Left kidney (tissue), 2 donors: Measurements from ENCODE around the gene PRKRA. TPM values are rescaled to one million over a fixed set of nuclear protein-coding genes. Genes with fewer than 3 reads are reported as not detected.
"Not testable (repeated sequence)": the region's sequence is repeated elsewhere in the genome, so short reads cannot be mapped to it uniquely, and the experiment has no call there.

Source experiments
- DNase-seq: peaks from one replicate; pipeline ENCODE4 v3.0.0-alpha.2; 2013
- polyA plus RNA-seq: library from polyadenylated mRNA; unstranded; fragments of 120-200 nt; gene quantifications from one replicate; pipeline ENCODE4 v1.2.1, GENCODE V29; 2013; ENCODE audit not compliant: insufficient read length

The PRKRA gene
- polyA plus RNA-seq, 1 donor = 91.7 TPM

DNA sequence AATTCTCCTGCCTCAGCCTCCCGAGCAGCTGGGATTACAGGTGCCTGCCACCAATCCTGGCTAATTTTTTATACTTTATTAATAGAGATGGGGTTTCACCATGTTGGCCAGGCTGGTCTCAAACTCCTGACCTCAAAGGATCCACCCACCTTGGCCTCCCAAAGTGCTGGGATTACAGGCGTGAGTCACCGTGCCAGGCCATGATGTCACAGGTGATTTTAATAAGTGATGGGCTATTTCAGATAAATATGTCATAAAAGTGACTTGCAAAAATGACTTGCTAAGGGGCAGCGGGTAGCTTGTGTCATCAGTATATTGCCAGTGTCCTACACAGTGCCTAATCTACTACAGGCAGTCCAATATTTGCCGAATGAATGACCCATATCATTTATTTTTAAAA lies 20.3 kb upstream of the PRKRA start:
- not testable (repeated sequence) for DNase-seq

DNA sequence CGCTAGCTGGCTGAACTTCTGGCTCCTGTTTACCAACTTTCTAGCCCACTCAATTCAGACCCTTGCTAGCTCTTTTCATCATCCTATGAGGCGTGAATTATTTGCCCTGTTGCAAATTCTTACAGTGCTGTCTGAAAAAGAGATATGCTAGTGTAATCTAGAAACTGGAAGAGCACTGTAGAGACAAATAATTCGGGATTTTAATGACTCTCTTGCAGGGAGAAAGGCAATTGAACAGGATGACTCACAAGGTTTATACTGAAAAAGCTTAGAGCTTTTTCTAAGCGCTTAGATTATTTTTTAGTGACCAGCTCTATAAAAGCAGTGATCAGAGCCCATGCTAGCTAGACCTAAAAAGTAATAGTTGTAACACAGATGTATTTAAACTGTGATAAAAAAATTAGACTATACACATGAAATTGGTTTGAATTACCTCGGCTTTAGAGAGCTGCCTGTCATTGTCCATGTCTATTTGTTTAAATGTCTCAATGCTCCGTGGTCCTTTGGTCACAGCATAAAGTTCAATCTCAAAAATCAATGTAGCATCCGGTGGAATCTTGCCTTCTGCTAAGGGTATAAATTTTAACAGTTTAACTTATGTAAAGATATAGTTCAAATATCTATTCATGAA lies 18.4 kb upstream of the PRKRA start:
- no peak for DNase-seq

DNA sequence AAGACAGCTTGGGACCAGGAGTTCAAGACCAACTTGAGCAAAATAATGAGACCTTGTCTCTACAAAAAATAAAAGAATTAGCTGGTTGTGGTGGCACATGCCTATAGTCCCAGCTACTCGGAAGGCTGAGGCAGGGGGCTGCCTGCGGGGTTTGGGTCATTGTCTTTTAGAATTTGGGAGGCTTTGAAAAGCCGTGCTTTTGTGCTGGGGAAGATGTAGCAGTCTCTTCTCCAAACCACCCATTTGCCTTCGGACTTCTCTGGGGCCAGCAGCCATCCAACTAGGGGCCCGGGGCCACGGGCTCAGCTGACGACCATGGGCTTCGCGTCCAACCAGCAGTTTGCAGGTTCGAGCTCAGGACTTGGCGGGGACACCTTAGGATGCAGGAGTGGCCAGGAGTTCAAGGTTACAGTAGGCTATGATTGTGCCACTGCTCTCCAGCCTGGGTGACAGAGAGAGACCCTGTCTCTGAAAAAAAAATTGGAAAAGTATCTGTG lies 6.5 kb upstream of the PRKRA start:
- DNase-seq = no peak

DNA sequence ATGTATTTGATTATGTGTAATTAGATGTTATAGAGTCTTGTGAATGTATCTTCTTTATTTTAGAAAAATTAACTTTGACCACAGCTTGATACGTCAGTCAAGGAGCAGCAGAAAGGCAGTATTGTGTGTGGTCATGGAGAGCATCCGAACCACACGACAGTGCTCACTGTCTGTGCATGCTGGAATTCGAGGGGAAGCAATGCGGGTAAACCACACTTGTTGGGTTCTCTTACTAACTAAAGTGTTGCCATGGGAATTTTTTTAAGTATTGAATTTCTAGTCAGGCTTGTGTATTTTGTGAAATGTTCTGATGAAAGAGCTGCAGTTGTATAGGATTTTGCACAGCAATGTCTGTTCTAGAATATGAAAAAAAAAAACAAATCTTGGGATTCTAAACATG lies 5.0 kb upstream of the PRKRA start:
- DNase-seq = no peak

DNA sequence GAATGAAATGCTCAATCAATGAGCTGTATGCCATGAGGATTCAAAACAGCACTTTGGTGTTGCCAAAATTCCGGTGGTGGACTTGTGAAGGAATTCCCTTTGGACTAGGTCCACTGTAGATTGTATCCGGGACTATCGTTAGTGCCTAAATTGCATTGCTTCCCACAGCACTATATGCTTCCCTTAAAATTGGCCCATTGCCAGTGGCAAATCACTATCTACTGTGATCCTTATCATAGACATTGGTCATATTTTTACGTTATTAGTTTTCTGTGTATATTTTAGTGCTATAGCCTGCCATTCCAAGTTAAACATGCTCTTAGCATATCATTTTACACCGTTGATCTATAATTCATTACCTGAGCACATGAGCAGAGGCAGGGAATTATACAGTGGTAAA lies 1.9 kb upstream of the PRKRA start:
- no peak for DNase-seq

DNA sequence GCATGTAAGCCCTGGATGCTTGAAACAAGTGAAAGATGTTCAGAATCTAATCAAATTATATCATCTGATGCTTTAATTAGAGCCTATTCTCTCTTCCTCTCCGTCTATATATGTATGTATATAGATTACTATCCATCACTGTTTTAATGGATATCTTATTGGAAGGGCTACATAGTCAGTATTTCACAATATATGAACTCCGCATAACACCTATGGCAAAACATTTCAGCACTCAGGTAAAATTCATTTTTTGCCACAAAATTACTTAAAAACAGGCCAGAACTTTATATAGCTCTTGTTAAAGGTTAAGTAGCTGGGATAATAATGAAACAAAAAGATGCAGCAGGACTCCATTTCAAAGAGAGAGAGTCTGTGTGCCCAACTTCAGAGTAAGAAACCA lies 1.4 kb upstream of the PRKRA start:
- DNase-seq = no peak

DNA sequence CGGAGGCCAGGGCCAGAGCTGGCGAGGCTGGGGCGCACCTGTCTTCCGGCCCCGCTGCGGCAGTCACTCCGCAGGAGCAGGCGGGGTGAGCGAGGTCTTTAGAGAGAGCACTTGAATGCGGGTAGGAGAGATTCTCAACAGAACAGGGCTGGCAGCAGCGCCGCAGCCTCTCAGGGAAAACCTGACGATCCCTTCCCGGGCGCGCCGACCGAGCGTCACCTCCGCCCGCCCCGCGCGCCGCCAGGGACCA lies 526 bp downstream of the PRKRA start:
- no peak for DNase-seq

DNA sequence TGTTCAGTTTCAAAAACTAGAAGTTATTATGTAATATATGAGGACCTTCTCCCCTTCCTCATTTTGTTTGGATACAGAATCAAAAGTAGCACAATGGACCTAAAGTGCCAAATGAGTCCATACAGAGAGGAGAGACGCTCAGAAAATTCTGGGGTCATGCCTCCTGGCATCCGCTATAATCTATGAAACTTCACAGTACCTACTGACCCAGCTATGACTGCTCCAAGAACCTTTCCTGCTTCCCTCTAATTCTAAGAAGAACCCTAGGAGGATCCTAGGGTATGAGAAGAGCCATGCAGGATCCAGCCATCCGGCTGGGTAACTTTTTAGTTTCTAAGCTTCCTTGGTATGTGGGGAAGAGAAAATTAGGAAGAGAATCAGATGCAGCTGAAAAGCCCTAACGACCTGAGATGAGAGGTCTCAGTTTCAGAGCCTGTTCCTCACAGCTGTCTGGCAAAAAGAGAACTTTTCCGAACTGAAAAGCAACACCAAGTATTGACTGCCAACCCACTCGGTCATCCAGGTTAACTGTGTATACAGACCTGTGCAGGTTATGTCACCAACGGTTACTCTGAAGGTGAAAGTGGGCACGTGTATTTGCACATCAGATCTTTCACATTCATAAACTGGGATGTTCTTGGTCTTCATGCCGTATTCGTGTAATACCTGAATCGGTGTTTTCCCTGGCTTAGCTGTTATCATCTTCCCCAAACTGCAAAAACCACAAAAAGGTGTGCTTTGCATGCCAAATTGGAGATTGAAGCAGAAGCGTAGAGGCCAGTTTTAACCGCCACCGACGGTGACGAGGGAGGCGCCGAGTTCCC lies 1.1 kb downstream of the PRKRA start:
- peak; percentile 15 for DNase-seq

DNA sequence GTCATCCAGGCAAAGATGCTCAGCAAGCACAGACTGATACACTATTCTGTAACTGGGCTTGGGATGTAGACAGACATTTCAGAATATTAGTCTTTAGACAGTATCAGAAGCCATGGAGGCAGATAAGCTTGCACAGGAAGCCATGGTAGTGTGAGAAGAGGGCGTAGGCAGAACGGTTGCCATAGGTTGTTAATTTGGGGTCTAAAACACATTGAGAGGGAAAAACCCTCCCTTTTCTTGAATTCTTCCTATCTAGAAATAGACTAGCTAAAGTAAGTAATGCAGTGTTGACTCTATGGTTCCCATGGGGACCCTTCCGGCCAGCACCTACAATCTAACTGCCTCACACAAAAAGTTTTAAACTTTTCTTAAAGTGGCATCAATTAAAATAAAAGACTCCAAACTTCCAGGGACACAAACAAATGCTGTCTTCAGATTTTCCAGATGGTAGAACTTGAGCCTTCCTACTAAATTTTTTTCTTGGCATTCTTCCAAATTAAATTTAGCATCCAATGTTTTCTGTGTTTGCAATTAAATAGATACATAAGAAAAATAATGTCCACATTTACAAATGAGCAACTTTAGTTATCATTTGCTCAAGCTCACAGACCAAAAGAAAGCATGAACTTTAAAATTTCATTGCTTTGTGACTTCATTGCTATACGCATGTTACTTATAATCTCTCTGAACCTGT lies 1.9 kb downstream of the PRKRA start:
- no peak for DNase-seq

DNA sequence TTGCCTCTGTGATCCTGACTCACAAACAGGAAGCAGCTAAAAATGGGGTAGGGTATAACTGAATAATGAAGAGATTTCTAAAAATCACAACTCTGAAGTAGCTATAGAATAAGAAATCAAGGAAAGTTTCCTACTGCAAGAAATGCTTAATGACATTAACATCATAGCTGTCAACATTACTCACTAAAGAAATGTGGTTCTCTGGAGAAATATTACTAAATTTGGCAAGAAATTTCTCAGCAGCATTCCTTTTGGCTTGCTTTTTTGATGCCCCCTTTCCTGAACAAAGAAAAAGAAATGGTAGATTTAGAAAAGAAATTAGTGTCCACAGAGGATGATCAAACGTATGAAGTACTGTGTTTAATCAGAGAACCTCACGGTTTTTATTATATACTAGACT lies 9.5 kb downstream of the PRKRA start:
- DNase-seq = no peak

DNA sequence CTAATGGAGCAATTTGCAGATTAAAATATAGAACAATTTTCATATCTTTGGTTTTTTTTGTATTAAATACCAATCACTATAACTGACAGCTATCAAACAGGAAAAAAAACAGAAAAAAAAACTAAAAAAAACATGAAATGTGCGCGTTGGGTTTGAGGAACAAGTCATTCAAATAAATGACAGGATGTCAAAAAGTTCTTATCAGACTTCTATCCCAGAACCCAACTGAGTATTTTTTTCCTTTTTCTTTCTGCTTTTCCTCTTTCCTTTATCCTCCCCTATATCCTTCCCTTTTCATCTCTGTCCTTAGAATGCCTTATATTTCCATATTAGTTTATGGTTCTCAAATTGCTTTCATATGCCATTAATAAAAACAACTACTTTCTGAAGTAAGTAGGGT lies 14.3 kb downstream of the PRKRA start:
- no peak for DNase-seq

DNA sequence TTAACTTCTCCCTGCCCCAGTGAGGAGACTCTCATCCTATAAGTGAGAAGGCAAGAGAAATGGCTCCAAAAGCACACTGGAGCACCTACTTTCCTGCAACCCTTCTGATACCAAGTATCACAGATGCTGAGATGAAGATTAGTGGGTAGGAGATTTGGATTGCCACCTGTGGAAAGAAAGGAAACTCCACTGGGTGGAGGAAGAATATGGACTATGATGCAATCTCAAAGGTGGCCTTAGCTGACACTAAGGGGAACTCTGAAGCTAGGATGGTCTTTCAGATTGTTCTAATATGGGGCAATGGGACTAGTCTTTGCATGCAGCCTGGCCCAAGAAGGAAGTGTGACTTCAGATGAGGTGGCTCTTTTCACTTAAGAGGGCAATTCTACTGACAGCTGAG lies 21.6 kb downstream of the PRKRA start:
- no peak for DNase-seq

DNA sequence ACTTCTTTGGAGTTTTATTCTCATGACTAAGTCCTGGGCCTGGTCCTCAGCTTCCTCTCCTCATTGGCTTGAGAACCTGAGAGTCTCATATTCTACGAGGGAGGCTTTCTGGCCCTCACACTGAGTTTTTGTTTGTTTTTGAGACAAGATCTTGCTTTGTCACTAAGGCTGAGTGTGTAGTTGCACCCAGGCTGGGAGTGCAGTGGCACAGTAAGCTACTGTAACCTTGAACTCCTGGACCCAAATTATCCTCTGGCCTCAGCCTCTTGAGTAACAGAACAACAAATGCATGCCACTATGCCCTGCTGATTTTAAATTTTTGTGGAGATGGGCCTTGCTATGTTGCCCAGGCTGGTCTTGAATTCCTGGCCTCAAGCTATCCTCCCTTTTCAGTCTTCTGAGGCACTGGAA lies 22.6 kb downstream of the PRKRA start:
- DNase-seq = no peak

DNA sequence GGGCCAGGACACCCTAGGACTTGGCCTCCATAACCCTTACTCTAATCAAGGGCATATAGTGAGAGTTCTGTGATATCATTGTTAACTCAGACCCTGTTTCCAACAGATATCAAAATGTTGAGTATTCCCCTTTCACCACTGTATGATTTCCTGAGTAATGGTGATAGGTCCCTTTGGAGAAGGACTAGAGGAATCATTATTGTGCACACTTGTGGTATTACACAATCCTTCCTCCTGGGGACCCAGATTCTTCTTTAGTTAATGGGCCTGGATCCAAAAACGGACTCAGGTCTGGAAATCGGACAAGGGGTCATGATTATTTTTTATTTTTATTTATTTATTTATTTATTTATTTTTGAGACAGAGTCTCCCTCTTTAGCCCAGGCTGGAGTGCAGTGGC lies 23.5 kb downstream of the PRKRA start:
- DNase-seq = no peak

DNA sequence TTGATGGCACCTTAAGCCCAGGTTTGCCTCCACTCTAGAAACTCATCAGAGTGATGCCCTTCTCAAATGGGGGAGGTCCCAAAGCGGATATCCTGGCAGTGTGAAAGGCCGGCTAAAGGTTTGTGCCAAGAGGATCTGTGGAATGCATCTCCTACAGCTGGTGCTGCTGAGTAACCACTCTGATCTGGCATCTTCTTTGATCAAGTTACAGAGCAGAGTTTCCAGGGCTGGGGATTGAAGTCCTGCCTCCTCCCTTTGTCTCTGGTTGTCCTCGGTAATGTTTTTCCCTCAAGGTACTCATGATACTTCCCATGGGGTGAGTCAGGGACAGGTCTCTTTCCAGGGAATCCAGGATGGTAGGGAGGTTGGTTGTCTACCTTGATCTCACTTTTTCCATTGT lies 24.6 kb downstream of the PRKRA start:
- no peak for DNase-seq

DNA sequence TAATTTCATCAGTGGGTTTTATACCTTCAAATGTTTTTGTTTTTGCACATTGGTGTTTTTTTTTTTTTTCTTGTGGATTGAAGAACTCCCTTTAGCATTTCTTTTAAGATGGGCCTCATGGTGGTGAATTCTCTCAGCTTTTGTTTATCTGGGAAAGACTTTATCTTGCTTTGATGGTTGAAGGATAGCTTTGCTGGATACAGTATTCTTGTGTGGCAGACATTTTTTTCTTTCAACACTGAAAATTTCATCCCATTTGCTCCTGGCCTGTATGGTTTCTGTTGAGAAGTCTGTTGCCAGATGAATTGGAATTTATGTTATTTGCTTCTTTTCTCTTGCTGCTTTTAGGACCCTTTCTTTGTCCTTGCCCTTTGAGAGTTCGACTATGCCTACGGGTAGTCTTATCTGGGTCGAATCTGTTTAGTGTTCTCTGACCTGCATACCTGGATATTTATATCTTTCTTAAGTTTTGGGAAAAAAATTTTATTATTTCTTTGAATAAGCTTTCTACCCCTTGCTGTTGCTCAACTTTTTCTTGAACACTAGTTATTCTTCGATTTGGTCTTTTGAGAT lies 25.6 kb downstream of the PRKRA start:
- no peak for DNase-seq

DNA sequence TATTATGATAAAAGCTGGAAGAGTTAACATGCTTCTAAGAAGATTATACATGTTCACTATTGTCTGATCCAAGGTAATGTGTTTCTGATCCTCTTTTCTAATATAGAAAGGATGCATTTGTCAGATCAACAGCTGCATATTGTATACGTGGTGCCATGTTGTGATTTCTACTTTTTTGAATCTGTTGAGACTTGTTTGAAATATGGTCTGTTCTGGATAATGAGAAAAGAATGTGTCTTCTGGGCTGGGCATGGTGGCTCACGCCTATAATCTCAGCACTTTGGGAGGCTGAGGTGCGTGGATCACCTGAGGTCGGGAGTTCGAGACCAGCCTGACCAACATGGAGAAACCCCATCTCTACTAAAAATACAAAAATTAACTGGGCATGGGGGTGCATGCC lies 27.2 kb downstream of the PRKRA start:
- not testable (repeated sequence) for DNase-seq

DNA sequence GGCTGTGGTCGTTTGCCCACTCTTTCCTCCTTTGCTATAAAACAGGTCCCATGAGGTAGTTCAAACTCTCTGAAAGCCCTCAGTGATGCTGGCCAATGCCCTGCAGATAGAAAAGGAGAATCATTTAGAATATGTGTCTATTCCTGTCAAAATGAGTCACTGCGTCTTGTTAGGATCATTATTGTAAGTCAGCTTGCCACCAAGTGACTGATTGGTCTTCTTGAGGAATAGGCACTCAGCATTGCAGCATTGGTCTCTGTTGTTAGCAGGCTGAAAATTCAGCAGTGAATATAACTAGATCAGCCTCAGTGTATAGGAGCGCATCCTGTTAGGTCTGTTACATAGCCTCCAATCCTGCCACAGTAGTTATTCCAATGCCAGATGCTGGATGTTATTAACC lies 28.9 kb downstream of the PRKRA start:
- no peak for DNase-seq

DNA sequence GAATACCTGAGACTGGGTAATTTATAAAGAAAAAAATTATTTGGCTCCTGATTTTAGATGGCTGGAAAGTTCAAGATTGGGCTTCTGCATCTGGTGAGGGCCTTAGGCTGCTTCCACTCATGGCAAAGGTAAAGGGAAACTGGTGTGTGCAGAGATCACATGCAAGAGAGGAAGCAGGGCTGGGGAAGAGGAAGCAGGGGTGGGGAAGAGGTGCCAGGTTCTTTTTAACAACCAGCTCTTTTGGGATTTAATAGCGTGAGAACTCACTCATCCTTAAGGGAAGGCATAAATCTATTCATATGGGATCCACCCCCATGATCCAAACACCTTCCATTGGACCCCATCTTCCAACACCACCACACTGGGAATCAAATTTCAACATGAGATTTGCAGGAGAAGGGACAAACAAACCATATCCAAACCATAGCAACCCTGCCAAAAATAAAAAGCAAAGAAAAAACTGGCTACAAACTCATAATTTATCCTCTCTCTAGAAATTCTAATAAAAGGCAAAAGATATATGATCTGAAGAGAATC lies 30.4 kb downstream of the PRKRA start:
- DNase-seq = peak; percentile 12

DNA sequence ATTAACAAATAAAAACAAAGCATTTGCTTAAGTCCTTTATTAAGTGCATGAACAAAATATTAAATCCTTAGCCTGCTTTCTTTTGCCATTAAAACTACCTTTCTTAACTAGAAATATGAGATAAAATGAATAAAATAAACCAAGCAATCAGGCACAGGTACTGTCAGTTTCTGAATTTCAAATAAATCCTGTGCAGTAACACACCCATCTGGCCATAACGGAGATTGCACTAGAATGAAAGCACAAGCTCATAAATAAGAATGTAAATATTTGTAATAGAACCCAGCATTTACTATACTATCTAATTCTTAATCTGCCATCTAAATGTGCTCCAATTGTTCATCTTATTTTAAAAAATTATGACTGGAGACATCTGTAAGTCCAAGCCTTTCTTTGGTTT lies 31.9 kb downstream of the PRKRA start:
- peak; percentile 7 for DNase-seq

DNA sequence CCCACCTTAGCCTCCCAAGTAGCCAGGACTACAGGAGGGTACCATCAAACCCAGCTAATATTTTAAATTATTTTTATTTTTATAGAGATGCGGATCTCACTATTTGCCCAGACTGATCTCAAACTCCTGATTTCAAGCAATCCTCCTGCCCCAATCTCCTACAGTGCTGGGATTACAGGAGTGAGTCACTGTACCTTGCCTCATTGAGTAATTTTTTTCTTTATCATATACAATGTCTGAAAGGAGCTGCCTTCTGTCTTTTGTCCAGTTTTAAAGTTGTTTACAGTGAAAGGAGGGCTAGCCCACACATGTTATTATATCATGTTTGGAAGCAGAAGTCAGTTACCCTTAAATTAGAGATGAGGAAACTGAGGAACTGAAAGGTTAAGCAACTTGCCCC lies 32.5 kb downstream of the PRKRA start:
- no peak for DNase-seq

DNA sequence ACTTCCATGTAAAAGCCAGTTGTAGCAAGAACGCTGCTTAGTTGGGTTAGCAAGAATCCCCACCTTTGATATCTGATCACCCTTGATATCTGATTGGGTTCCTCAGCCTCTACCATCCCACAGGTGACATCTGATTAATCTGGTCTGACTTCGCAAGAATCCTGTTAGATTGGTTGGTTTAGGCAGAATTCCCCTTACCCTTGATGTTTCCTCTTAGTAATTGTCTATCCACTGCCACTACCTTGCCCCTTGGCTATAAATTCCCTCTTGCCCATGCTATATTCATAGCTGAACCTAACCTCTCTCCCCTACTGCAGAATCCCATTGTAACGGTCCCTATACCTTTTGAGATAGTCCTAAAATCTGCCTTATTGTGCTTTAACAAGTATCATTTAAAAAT lies 33.1 kb downstream of the PRKRA start:
- DNase-seq = no peak

DNA sequence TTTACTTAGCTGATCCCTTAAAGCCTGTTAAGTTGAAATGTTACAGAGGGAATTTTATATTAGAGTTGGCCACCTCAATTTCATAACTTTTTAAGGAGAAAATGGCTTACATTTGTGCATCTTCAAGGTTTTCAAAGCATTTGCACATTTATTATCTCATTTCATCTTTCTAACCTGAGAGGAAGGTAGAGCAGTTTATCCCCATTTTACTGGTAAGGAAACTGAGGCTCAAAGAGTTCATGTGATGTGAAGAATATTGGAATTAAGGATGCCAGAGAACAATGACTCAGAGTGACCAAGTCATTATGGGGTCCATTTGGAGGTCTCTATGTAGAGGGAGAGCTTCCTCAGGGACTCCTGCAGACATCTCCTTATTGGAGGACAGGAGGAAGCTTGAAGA lies 35.0 kb downstream of the PRKRA start:
- DNase-seq = no peak
